SKM-1 treated with dmso at 0.1 percent for 144 hours (cell line): ENCODE measurements around the gene LIPC.

Experiments used
- DNase-seq: peaks from one replicate; lab custom pipeline; 2025; ENCODE audit not compliant: unreplicated experiment; lab: John Stamatoyannopoulos, UW

LIPC gene

DNA sequence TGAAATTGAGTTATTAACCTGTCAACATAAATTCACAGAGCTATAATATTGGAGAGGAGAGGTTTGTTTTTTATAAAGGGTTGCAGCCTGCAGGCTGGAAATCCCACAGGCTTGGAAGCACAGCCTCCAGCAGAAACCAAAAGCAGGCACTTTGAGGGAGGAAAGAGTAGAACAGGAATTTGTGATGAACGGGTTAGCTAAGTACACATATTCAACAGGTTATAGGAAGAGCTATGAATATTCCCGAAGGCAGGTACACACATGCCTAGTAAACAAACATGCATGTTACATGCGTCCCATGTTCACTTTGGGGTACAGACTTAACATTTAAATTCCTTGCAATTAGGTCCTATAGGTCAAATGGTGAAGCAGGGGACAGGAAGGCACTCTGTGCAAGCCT lies 25.9 kb upstream of the LIPC start:
- DNase-seq: no peak

DNA sequence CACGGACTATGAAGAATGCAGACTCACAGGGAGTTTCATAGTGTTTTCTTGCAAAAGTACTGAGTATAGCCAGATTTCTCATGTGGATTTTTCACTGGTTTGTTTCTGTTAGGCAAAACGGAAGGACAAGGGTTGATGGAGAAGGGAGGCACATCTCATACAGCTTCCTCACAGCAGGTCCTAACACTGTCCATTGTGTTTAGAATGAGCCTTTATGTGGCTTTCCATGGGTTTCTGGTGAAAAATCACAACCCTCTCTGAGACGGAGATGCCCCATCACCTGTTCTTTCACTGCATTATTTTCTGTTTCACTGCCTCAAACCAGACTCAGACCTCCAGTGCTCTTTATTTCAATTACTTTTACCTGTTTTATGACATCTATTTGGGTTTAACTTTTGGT lies 25.0 kb upstream of the LIPC start:
- no peak for DNase-seq

GRCh38 chr15:58407236-58407775 lies 24.5 kb upstream of the LIPC start:
- DNase-seq: no peak

GRCh38 chr15:58407778-58408177 lies 24.0 kb upstream of the LIPC start:
- no peak for DNase-seq

DNA sequence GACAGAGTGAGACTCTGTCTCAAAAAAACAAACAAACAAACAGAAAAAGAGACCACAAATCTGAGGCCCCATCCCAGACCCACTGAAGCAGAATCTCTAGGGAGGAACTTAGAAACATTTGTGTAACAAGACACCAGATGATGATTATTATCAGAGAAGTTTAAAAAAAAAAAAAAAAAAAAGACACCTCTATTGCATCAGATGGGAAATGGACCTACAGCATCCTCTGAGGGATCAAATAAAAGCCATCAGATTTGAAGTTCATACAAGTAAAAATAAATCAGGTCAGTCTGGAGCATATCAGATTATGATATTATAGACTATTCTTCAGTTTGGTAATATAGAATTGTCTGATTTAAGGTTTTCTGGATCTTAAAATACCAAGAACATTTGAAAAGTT lies 21.9 kb upstream of the LIPC start:
- no peak for DNase-seq

GRCh38 chr15:58410353-58410752 lies 21.4 kb upstream of the LIPC start:
- no peak for DNase-seq

- no peak for DNase-seq
These were observed 18.5 kb upstream of the LIPC start for GRCh38 chr15:58413253-58413652.

GRCh38 chr15:58415636-58416035 lies 16.2 kb upstream of the LIPC start:
- DNase-seq: no peak

- DNase-seq: no peak
These were observed 14.8 kb upstream of the LIPC start for GRCh38 chr15:58416963-58417362.

GRCh38 chr15:58418135-58418534 lies 13.7 kb upstream of the LIPC start:
- no peak for DNase-seq

- no peak for DNase-seq
These were observed 11.8 kb upstream of the LIPC start for GRCh38 chr15:58419803-58420524.

GRCh38 chr15:58420579-58421043 lies 11.2 kb upstream of the LIPC start:
- no peak for DNase-seq

DNA sequence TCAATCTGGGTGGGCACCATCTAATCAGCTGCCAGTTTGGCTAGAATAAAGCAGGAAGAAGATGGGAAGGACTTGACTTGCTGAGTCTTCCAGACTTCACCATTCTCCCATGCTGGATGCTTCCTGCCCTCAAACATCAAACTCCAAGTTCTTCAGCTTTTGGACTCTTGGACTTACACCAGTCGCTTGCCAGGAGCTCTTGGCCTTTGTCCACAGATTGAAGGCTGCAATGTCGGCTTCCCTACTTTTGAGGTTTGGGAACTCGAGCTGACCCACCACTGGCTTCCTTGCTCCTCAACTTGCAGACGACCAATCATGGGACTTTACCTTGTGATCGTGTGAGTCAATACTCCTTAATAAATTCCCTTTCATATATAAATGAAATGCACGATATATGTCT lies 8.6 kb upstream of the LIPC start:
- no peak for DNase-seq

DNA sequence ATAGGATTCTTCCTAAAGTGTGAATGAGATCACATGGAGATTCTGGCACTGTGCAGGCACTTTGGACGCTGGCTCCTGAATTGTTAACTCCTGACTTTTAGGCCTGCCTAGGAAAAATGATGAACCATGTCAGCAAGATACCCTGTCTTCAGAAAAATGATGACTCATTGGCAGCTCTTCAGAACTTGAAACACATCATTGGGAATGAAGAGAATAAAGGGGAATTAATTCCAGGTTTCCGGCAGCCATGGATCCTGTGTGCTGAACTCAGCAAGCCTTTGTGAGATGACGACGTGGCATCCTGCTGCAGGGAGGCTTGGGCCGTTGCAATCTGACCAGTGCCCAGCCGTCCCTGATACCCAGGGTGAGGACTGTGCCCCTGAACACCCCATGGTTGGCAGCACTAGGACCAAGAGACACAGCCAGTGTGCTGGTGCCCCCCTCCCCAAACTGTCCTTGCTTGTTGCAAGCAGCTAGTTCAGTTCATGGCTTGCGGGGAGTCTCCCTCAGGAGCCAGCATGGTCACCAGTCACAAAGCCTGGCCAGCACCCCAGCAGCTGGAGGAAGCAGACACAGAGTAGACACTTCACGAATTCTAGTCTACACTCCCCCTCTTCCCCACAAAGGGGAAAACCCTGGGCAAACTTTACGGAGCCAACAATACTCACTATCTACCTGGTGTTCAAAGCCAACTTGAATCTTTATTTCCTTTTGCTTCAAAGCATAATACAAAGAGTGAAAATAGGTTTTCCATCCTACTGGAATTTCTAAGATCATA lies 7.8 kb upstream of the LIPC start:
- no peak for DNase-seq

- no peak for DNase-seq
These were observed 7.1 kb upstream of the LIPC start for GRCh38 chr15:58424722-58425121.

- DNase-seq: no peak
These were observed 6.6 kb upstream of the LIPC start for GRCh38 chr15:58425185-58425584.

DNA sequence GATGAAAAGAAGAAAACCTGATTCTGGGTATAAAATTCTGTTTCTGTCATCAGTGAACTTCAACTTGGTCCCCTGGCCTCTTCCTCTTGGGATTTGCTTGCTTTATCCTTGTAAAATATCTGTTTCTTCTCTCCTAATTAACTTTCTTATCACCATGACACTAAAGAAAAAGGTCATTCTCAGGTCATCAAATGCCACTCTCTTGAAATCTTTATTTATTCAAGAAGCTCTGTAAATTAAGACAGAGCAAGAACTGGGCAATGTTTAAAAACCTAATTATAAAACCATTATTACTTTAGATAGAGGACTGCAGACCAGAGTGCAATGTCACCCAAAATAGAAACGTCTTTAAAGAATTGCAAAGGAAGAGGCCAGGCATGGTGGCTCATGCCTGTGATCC lies 6.0 kb upstream of the LIPC start:
- no peak for DNase-seq

DNA sequence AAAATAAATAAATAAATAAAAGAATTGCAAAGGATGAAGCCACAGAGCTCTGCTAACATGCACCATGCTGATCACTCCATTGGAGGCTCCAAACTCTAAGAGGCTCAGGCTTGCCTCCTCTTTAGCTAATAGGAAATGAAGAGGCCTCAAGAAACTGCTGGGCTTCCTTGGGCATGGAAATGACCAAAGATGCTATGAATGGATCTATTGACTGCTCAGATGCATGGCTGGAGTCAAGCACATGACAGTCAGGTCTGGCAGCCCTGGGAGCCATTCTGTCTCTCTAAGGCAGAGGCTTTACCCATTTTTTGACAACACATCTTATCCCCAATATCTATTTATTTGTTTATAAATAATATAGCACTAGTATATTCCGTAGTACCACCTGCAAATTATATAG lies 5.3 kb upstream of the LIPC start:
- no peak for DNase-seq

DNA sequence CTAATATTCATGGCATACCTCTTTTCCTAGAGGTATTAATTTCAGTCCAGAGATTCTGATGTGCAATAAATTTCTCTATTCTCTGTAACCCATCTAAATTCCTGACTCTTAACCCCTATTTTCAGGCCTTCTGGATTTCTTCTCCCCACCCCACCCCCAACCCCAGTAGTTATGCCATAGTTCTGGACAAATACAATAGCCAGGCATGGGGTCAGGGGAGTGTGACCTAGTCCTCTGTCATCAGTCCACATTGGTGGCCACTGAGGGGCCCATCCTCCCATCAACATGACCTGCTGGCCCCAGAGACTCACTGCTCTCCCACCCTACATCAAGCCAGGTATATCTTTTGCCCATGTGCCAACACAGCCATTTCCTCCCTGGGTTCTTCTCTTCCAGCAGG lies 3.8 kb upstream of the LIPC start:
- DNase-seq: no peak

DNA sequence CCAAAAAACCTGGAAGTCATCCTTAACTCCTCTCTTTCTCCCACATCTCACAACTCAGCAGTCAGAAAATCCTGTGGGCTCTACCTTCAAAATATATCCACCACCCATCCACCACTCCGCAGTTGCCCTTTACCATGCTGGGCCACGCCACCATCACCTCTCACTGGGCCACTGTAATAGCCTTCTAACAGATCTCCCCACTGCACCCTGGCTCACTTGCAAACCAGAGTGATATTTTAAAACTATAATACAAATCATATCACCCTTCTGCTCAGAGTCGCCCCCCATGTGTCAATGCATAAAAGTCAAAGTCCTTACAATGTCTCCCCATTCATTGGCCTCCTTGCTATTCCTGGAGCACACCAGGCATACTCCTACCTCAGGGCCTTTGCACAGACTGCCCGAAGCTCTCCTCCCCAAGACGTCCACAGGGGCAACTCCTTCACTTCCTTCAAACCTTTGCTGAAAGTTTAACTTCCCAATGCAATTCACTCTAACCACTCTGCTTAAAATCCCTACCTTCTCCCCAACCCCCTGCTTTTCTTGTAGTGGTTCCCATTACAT lies 1.5 kb upstream of the LIPC start:
- no peak for DNase-seq

DNA sequence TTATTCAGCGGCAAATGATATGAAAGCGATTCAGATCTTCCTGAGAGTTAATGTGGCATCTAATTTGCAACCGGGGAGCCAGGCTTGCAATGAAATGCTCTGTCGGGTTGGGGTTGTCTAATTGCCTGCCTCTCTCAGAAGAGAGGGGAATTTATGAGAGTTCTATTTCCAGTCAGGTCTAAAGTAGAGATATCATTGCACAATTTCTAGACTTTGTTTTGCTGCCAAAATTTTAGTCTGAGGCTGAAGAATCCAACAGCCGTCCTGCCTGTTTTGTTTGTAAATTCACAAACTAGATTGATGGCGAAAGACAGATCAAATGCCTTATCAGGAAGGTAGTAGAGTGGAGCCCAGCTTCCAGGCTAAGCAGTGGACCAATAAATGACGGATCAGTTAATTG lies 610 bp downstream of the LIPC start:
- no peak for DNase-seq
